ENCODE results near the gene CDH6.

DNA sequence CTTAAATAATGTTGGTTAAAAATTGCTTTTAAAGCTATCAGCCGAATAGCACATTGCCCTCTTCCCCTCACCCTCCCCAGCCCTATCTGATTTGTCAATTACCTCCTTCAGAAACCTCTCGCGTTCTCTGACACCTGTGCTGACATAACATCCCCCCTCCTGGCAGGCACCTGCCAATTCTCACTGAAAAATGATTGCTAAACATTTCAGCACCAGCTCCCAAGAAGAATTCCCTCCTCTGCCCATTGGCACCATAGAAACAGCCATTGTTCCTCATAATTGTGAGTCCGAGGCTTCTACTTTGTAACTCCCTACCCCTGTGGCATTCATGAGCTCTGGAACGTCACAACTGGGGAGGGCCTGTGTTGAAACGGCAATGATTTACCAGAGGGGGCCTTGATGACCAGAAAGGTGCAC, 20.2 kb downstream of the CDH6 start:
- TF ChIP-seq, protein P1, sequence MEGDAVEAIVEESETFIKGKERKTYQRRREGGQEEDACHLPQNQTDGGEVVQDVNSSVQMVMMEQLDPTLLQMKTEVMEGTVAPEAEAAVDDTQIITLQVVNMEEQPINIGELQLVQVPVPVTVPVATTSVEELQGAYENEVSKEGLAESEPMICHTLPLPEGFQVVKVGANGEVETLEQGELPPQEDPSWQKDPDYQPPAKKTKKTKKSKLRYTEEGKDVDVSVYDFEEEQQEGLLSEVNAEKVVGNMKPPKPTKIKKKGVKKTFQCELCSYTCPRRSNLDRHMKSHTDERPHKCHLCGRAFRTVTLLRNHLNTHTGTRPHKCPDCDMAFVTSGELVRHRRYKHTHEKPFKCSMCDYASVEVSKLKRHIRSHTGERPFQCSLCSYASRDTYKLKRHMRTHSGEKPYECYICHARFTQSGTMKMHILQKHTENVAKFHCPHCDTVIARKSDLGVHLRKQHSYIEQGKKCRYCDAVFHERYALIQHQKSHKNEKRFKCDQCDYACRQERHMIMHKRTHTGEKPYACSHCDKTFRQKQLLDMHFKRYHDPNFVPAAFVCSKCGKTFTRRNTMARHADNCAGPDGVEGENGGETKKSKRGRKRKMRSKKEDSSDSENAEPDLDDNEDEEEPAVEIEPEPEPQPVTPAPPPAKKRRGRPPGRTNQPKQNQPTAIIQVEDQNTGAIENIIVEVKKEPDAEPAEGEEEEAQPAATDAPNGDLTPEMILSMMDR (IDR thresholded peaks at IDR 0.05; ENCODE audit: insufficient read depth, low read depth, low read length), result no peak
- no peak for TF ChIP-seq EZH2 (IDR thresholded peaks at IDR 0.05; ENCODE audit: insufficient read depth, low read length)
